Measurements from ENCODE around the gene RHOF. TPM values are rescaled to one million over a fixed set of nuclear protein-coding genes. Genes with fewer than 3 reads are reported as not detected.
A peak's percentile ranks its signal among the peaks of the same experiment; 100 is the strongest.

RHOF gene
- total RNA-seq, 1 donor from 2014 or later: 13.0 TPM

GRCh38 chr12:121820056-121820455 lies 26.6 kb upstream of the RHOF start:
- no peak for DNase-seq (ENCODE audit: low spot score in 2 of 2)
- no peak for FAIRE-seq

GRCh38 chr12:121819212-121819949 lies 25.9 kb upstream of the RHOF start:
- no peak for DNase-seq (ENCODE audit: low spot score in 2 of 2)

GRCh38 chr12:121817648-121818043 lies 24.2 kb upstream of the RHOF start:
- no peak for FAIRE-seq
- no peak for DNase-seq (ENCODE audit: low spot score in 2 of 2)

More at GRCh38 chr12:121819212-121819949, 25.9 kb upstream of the RHOF start:
- no peak for FAIRE-seq

GRCh38 chr12:121816925-121817647 lies 23.6 kb upstream of the RHOF start:
- no peak for DNase-seq (ENCODE audit: low spot score in 2 of 2)
- FAIRE-seq: no peak

- no peak for DNase-seq (ENCODE audit: low spot score in 2 of 2)
- no peak for FAIRE-seq
Measured at GRCh38 chr12:121815263-121815662, 21.8 kb upstream of the RHOF start.

GRCh38 chr12:121814429-121815119 lies 21.1 kb upstream of the RHOF start:
- no peak for FAIRE-seq
- no peak for DNase-seq (ENCODE audit: low spot score in 2 of 2)

GRCh38 chr12:121813951-121814350 lies 20.5 kb upstream of the RHOF start:
- FAIRE-seq: no peak
- DNase-seq (ENCODE audit: low spot score in 2 of 2): no peak

GRCh38 chr12:121812921-121813896 lies 19.7 kb upstream of the RHOF start:
- FAIRE-seq (no peak), DNase-seq (ENCODE audit: low spot score in 2 of 2) (no peak)

- FAIRE-seq (no peak), DNase-seq (ENCODE audit: low spot score in 2 of 2) (peak; percentile 74 to 76)
Measured at GRCh38 chr12:121812320-121812871, 18.9 kb upstream of the RHOF start.

- no peak for FAIRE-seq
- DNase-seq (ENCODE audit: low spot score in 2 of 2): peak; percentile 93 to 96
Measured at GRCh38 chr12:121811434-121812319, 18.2 kb upstream of the RHOF start.

GRCh38 chr12:121810833-121811433 lies 17.4 kb upstream of the RHOF start:
- FAIRE-seq: no peak

GRCh38 chr12:121810234-121810817 lies 16.8 kb upstream of the RHOF start:
- FAIRE-seq: no peak
- no peak for DNase-seq (ENCODE audit: low spot score in 2 of 2)

More at GRCh38 chr12:121810833-121811433, 17.4 kb upstream of the RHOF start:
- DNase-seq (ENCODE audit: low spot score in 2 of 2): no peak

GRCh38 chr12:121809712-121810116 lies 16.2 kb upstream of the RHOF start:
- FAIRE-seq (no peak), DNase-seq (ENCODE audit: low spot score in 2 of 2) (no peak)

GRCh38 chr12:121808623-121809022 lies 15.1 kb upstream of the RHOF start:
- no peak for FAIRE-seq

GRCh38 chr12:121807642-121808347 lies 14.3 kb upstream of the RHOF start:
- DNase-seq (ENCODE audit: low spot score in 2 of 2) (no peak), FAIRE-seq (no peak)

More at GRCh38 chr12:121808623-121809022, 15.1 kb upstream of the RHOF start:
- no peak for DNase-seq (ENCODE audit: low spot score in 2 of 2)

- DNase-seq (ENCODE audit: low spot score in 2 of 2) (no peak), FAIRE-seq (no peak)
Measured at GRCh38 chr12:121806546-121807423, 13.3 kb upstream of the RHOF start.
